GM23338 (cell line): ENCODE measurements around the gene CLSTN2. TPM values are rescaled to one million over a fixed set of nuclear protein-coding genes. Genes with fewer than 3 reads are reported as not detected.

ENCODE experiments used
- ATAC-seq: fragments of 200-7000 bp; cut with Tn5 transposase; 3 replicates; pipeline ENCODE4 v1.9.1; 2020
- DNase-seq: peaks from one replicate; pipeline ENCODE4 v3.0.0-alpha.2; 2015; ENCODE audit warnings: low spot score
- H2AFZ ChIP-seq: fragments of 200-600 bp; sonication (generic); 2 replicates; pipeline ENCODE4 v1.8.0; 2016; ENCODE audit warnings: antibody characterized with exemption, mild to moderate bottlenecking, moderate library complexity
- H3F3A ChIP-seq: fragments of 200-600 bp; sonication (generic); replicated peaks from 2 replicates; pipeline ENCODE4 v1.8.0; 2017; ENCODE audit warnings: antibody characterized with exemption, mixed run types, low read depth
- H3K27ac ChIP-seq: fragments of 200-600 bp; sonication (generic); 2 replicates; pipeline ENCODE4 v1.6.1; 2016; ENCODE audit warnings: low read depth
- H3K27me3 ChIP-seq: fragments of 200-600 bp; sonication (generic); 2 replicates; pipeline ENCODE4 v1.8.0; 2016; ENCODE audit warnings: mild to moderate bottlenecking, mixed run types, moderate library complexity; ENCODE audit not compliant: insufficient read depth
- H3K36me3 ChIP-seq: fragments of 200-600 bp; sonication (generic); 2 replicates; pipeline ENCODE4 v1.8.0; 2016; ENCODE audit warnings: mild to moderate bottlenecking; ENCODE audit not compliant: insufficient read depth
- H3K4me1 ChIP-seq: fragments of 200-600 bp; sonication (generic); 2 replicates; pipeline ENCODE4 v1.8.0; 2016; ENCODE audit warnings: mild to moderate bottlenecking, moderate library complexity; ENCODE audit not compliant: insufficient read depth
- H3K4me2 ChIP-seq: fragments of 200-600 bp; sonication (generic); 2 replicates; pipeline ENCODE4 v1.7.1; 2017; ENCODE audit warnings: mixed run types
- H3K4me3 ChIP-seq: fragments of 200-600 bp; sonication (generic); 2 replicates; pipeline ENCODE4 v1.6.1; 2016; ENCODE audit warnings: mixed run types
- H3K79me2 ChIP-seq: fragments of 200-600 bp; sonication (generic); replicated peaks from 2 replicates; pipeline ENCODE4 v1.8.0; 2017; ENCODE audit warnings: mild to moderate bottlenecking; ENCODE audit not compliant: insufficient read depth
- H3K9me2 ChIP-seq: fragments of 200-600 bp; sonication (generic); 2 replicates; pipeline ENCODE4 v1.8.0; 2017; ENCODE audit not compliant: insufficient read depth
- H4K20me1 ChIP-seq: fragments of 200-600 bp; sonication (generic); replicated peaks from 2 replicates; pipeline ENCODE4 v1.8.0; 2017; ENCODE audit warnings: mild to moderate bottlenecking; ENCODE audit not compliant: insufficient read depth
- H3K27ac Mint-ChIP-seq: 2 replicates; pipeline ENCODE4 v1.8.0; 2020; ENCODE audit warnings: inconsistent platforms, mild to moderate bottlenecking, moderate library complexity, mixed read lengths
- H3K27me3 Mint-ChIP-seq: 3 replicates; pipeline ENCODE4 v1.8.0; 2022; ENCODE audit warnings: low read depth, mild to moderate bottlenecking, moderate library complexity, mixed read lengths, inconsistent platforms; ENCODE audit not compliant: insufficient read depth, poor library complexity
- H3K36me3 Mint-ChIP-seq: 3 replicates; pipeline ENCODE4 v1.8.0; 2021; ENCODE audit warnings: low read depth, mild to moderate bottlenecking, inconsistent platforms, moderate library complexity, mixed read lengths
- H3K4me1 Mint-ChIP-seq: 3 replicates; pipeline ENCODE4 v1.8.0; 2020; ENCODE audit warnings: mild to moderate bottlenecking, inconsistent platforms, mixed read lengths
- H3K4me3 Mint-ChIP-seq: 3 replicates; pipeline ENCODE4 v1.8.0; 2021; ENCODE audit warnings: moderate library complexity, mild to moderate bottlenecking, inconsistent platforms, mixed read lengths
- H3K9me3 Mint-ChIP-seq: 3 replicates; pipeline ENCODE4 v1.8.0; 2020; ENCODE audit warnings: moderate library complexity, mild to moderate bottlenecking, inconsistent platforms, mixed read lengths
- CREB1 ChIP-seq: fragments of 250-450 bp; sonication (Bioruptor Pico); IDR thresholded peaks from 2 replicates; pipeline ENCODE4 v1.5.0; 2020; ENCODE audit warnings: low read depth, mild to moderate bottlenecking, moderate library complexity
- EZH2 ChIP-seq: fragments of 200-600 bp; sonication (generic); IDR thresholded peaks from one replicate; pipeline ENCODE4 v1.8.0; 2017; ENCODE audit warnings: antibody characterized with exemption, mild to moderate bottlenecking, low read depth; ENCODE audit not compliant: unreplicated experiment
- EZH2phosphoT487 ChIP-seq: fragments of 200-600 bp; sonication (generic); IDR thresholded peaks from one replicate; pipeline ENCODE4 v1.8.1; 2018; ENCODE audit warnings: antibody characterized with exemption; ENCODE audit not compliant: unreplicated experiment
- JUNB ChIP-seq: IDR thresholded peaks from one replicate; pipeline ENCODE4 v1.6.1; 2016; ENCODE audit warnings: antibody characterized with exemption; ENCODE audit not compliant: unreplicated experiment
- NANOG ChIP-seq: IDR thresholded peaks from 2 replicates; pipeline ENCODE4 v1.6.1; 2016; ENCODE audit warnings: antibody characterized with exemption, borderline replicate concordance
- REST ChIP-seq: IDR thresholded peaks from one replicate; pipeline ENCODE4 v1.6.1; 2018; ENCODE audit warnings: antibody characterized with exemption; ENCODE audit not compliant: unreplicated experiment
- STAT1 ChIP-seq: IDR thresholded peaks from one replicate; pipeline ENCODE4 v1.6.1; 2016; ENCODE audit warnings: antibody characterized with exemption; ENCODE audit not compliant: unreplicated experiment
- polyA plus RNA-seq: library from polyadenylated mRNA; unstranded; fragments of >200 nt; fragmentation: Nextera tagmentation; extraction: Ambion mirVana; gene quantifications from 2 replicates; pipeline ENCODE4 v1.2.1, GENCODE V29; 2016
- total RNA-seq: library from RNA; depleted of rRNA; stranded (reverse); fragments of >200 nt; shearing (Covaris generic); gene quantifications from 2 replicates; pipeline ENCODE4 v1.2.3, GENCODE V29; 2014
- TF ChIP-seq, protein P1 (sequence below): IDR thresholded peaks from 2 replicates; pipeline ENCODE4 v1.6.1; 2016; ENCODE audit warnings: antibody characterized with exemption
- TF ChIP-seq, protein P2 (sequence below), 2 experiments: fragments of 200-600 bp in 1 of 2; sonication (generic) in 1 of 2; conservative IDR thresholded peaks; 2 replicates each; pipeline versions ENCODE4 v1.5.1 to v1.6.1; 2016 to 2017; ENCODE audit warnings: antibody characterized with exemption in 2 of 2, low read depth in 2 of 2, mild to moderate bottlenecking in 2 of 2, moderate library complexity in 1 of 2

CLSTN2 gene
- total and polyA plus RNA-seq, 2 experiments from 2014 or later, result 0.11 to 0.83 TPM

- ATAC-seq, result no peak
- H3K9me3 Mint-ChIP-seq, result no peaks in the 10 kb centered on the region; the same call in 2 of the 3 replicates
Observed at GRCh38 chr3:140165781-140166180, 230.8 kb downstream of the CLSTN2 start.

DNA sequence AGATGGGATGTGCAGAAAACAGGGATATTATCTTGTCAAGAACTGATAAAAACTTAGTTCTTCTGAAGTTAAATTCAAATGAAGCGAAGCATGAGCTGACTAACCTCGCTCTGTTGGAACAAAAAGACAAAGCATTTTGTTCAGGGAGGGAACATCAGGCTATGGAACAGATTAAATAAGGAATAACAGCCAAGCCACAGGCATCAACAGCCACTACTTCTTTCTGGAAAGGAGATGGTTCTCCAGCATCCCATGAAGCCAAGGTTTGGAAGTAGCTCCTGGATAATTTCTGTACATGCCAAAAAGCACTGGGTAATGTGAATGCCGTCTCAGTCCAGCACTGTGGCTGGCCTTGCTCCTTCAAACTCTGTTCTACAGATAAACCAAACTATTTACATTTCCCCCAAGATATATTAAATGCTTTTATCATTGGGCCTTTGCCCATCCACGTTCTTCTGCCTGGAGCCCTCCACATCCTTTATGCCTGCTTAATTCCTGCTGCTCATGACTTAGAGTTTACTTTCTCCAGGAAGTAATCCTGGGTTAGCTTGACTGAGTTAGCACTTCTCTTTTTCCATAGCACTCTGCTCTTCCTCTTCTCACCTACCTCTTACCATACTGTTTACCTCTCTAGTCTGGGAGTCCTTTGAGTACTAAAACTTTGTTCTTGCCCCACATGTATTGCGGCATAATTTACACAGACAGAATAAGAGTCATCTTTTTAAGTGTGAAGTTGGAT lies 232.0 kb downstream of the CLSTN2 start:
- Mint-ChIP-seq H3K4me1 (peaks cover 3% of the 10 kb centered on the region; the same call in 2 of the 3 replicates), H3K27me3 (no peaks in the 10 kb centered on the region), H3K4me3 (no peak overlapping the region), H3K36me3 (no peaks in the 10 kb centered on the region), H3K9me3 (no peaks in the 10 kb centered on the region; the same call in 2 of the 3 replicates), H3K27ac (no peak overlapping the region)
- 0 out of 2 replicates have a peak overlapping the region, but pooled peaks have one; percentile 64 for H2AFZ ChIP-seq
- H3K27me3 ChIP-seq, result no peaks in the 10 kb centered on the region
- no peaks in the 10 kb centered on the region for H3F3A ChIP-seq
- H3K27ac ChIP-seq, result no peak overlapping the region
- no peaks in the 10 kb centered on the region; the same call in 1 of the 2 replicates for H3K36me3 ChIP-seq
- no peaks in the 10 kb centered on the region for H4K20me1 ChIP-seq
- H3K4me1 ChIP-seq, result no peaks in the 10 kb centered on the region
- H3K4me3 ChIP-seq, result no peak overlapping the region
- H3K9me2 ChIP-seq, result peaks cover 3% of the 10 kb centered on the region; the same call in 1 of the 2 replicates
- DNase-seq (no peak), ATAC-seq (no peak)
- H3K79me2 ChIP-seq, result no peaks in the 10 kb centered on the region
- no peak overlapping the region for H3K4me2 ChIP-seq
- TF ChIP-seq, protein P1, sequence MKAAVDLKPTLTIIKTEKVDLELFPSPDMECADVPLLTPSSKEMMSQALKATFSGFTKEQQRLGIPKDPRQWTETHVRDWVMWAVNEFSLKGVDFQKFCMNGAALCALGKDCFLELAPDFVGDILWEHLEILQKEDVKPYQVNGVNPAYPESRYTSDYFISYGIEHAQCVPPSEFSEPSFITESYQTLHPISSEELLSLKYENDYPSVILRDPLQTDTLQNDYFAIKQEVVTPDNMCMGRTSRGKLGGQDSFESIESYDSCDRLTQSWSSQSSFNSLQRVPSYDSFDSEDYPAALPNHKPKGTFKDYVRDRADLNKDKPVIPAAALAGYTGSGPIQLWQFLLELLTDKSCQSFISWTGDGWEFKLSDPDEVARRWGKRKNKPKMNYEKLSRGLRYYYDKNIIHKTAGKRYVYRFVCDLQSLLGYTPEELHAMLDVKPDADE, result no peak
- TF ChIP-seq CREB1 (CRISPR knock-in tag), result no peak
- TF ChIP-seq, protein P2, sequence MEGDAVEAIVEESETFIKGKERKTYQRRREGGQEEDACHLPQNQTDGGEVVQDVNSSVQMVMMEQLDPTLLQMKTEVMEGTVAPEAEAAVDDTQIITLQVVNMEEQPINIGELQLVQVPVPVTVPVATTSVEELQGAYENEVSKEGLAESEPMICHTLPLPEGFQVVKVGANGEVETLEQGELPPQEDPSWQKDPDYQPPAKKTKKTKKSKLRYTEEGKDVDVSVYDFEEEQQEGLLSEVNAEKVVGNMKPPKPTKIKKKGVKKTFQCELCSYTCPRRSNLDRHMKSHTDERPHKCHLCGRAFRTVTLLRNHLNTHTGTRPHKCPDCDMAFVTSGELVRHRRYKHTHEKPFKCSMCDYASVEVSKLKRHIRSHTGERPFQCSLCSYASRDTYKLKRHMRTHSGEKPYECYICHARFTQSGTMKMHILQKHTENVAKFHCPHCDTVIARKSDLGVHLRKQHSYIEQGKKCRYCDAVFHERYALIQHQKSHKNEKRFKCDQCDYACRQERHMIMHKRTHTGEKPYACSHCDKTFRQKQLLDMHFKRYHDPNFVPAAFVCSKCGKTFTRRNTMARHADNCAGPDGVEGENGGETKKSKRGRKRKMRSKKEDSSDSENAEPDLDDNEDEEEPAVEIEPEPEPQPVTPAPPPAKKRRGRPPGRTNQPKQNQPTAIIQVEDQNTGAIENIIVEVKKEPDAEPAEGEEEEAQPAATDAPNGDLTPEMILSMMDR (conservative IDR thresholded peaks at IDR 0.05; ENCODE audit: low read depth in 2 of 2), result no peak
- no peak for TF ChIP-seq EZH2phosphoT487
- no peak for TF ChIP-seq STAT1
- TF ChIP-seq EZH2, result no peak

More at GRCh38 chr3:140165781-140166180, 230.8 kb downstream of the CLSTN2 start:
- no peaks in the 10 kb centered on the region for H3K36me3 Mint-ChIP-seq
- peaks cover 3% of the 10 kb centered on the region; the same call in 2 of the 3 replicates for H3K4me1 Mint-ChIP-seq
- Histone ChIP-seq H3K27me3 (no peaks in the 10 kb centered on the region), H2AFZ (no peak overlapping the region), H3K36me3 (no peaks in the 10 kb centered on the region; the same call in 1 of the 2 replicates), H3K27ac (no peak overlapping the region), H3F3A (no peaks in the 10 kb centered on the region), H3K4me3 (no peak overlapping the region), H3K4me1 (no peaks in the 10 kb centered on the region), H3K4me2 (no peak overlapping the region), H3K79me2 (no peaks in the 10 kb centered on the region), H4K20me1 (no peaks in the 10 kb centered on the region), H3K9me2 (peaks cover 3% of the 10 kb centered on the region; the same call in 1 of the 2 replicates)
- DNase-seq, result no peak
- TF ChIP-seq STAT1, result no peak
- no peak for TF ChIP-seq CREB1 (CRISPR knock-in tag)
- TF ChIP-seq JUNB, result no peak
- TF ChIP-seq NANOG, result no peak
- TF ChIP-seq EZH2phosphoT487, result no peak
- no peak for TF ChIP-seq REST
- no peak for TF ChIP-seq EZH2
- H3K4me3 Mint-ChIP-seq, result no peak overlapping the region
- no peaks in the 10 kb centered on the region for H3K27me3 Mint-ChIP-seq
- H3K27ac Mint-ChIP-seq, result no peak overlapping the region
